GM12878 (cell line): ENCODE data around the gene SARS1. TPM values are rescaled to one million over a fixed set of nuclear protein-coding genes. Genes with fewer than 3 reads are reported as not detected.

Experiments
- ATAC-seq: fragments of 200-7000 bp; cut with Tn5 transposase; 3 replicates; pipeline ENCODE4 v1.9.1; 2020; ENCODE audit warnings: mild to moderate bottlenecking, moderate library complexity
- BruUV-seq: library from RNA; stranded (reverse); fragments of 400-500 nt; replicated peaks from 2 replicates; lab custom pipeline; 2021; lab: Mats Ljungman, UMichigan
- CTCF ChIA-PET: fragments of 300-600 bp; sonication (Branson Sonifier 250); formaldehyde crosslinking; extraction: SDS; loops from one replicate; lab custom pipeline; 2021; ENCODE audit warnings: inconsistent platforms; lab: Yijun Ruan, JAX
- POLR2A ChIA-PET: fragments of 350-600 bp; formaldehyde crosslinking; extraction: SDS; loops from one replicate; lab custom pipeline; 2021; ENCODE audit warnings: inconsistent platforms; lab: Charles Lee
- RAD21 ChIA-PET: fragments of 300-600 bp; sonication (Branson Sonifier 250); formaldehyde crosslinking; loops from one replicate; lab custom pipeline; 2023; ENCODE audit warnings: antibody characterized with exemption; ENCODE audit not compliant: unreplicated experiment; lab: Charles Lee
- SMC1A ChIA-PET: fragments of 300-600 bp; sonication (Branson Sonifier 250); formaldehyde crosslinking; loops from one replicate; lab custom pipeline; 2023; ENCODE audit not compliant: unreplicated experiment, uncharacterized antibody; lab: Charles Lee
- DNase-seq: peaks from one replicate; pipeline ENCODE4 v3.0.0-alpha.2; 2011; ENCODE audit warnings: low read depth, low spot score
- FAIRE-seq: peaks from 3 replicates; lab custom pipeline; 2011; peaks lifted over from hg19 to GRCh38; lab: Jason Lieb, UNC
- H2AFZ ChIP-seq: 2 replicates; pipeline ENCODE4 v1.6.0; 2011; ENCODE audit warnings: low read depth, low read length, control low read depth; ENCODE audit not compliant: control insufficient read depth
- H3K27ac ChIP-seq: 2 replicates; pipeline ENCODE4 v1.5.1; 2011; ENCODE audit warnings: control low read depth; ENCODE audit not compliant: control insufficient read depth, insufficient read depth
- H3K27me3 ChIP-seq, 2 experiments: replicated peaks in 1 of 2; 2 replicates each; pipeline versions ENCODE4 v1.6.0 to v1.6.1; 2011; ENCODE audit warnings: low read length in 1 of 2; ENCODE audit not compliant: control insufficient read depth in 2 of 2, insufficient read depth in 2 of 2
- H3K36me3 ChIP-seq, 2 experiments: 2 replicates each; pipeline ENCODE4 v1.5.1; 2011; ENCODE audit warnings: low read length in 1 of 2; ENCODE audit not compliant: control insufficient read depth in 2 of 2, insufficient read depth in 2 of 2
- H3K4me1 ChIP-seq: 2 replicates; pipeline ENCODE4 v1.6.1; 2011; ENCODE audit warnings: mild to moderate bottlenecking, low read length, moderate library complexity, mixed read lengths; ENCODE audit not compliant: control insufficient read depth, insufficient read depth
- H3K4me2 ChIP-seq: 2 replicates; pipeline ENCODE4 v1.6.0; 2011; ENCODE audit warnings: control low read depth; ENCODE audit not compliant: control insufficient read depth, insufficient read depth
- H3K4me3 ChIP-seq: fragments of 200-600 bp; sonication (generic); 2 replicates; pipeline ENCODE4 v1.5.1; 2016
- H3K79me2 ChIP-seq: 2 replicates; pipeline ENCODE4 v1.6.0; 2011; ENCODE audit warnings: low read length; ENCODE audit not compliant: control insufficient read depth, insufficient read depth
- H3K9ac ChIP-seq: 2 replicates; pipeline ENCODE4 v1.8.0; 2011; ENCODE audit warnings: low read length, control low read depth, mixed read lengths; ENCODE audit not compliant: control insufficient read depth, insufficient read depth
- H3K9me3 ChIP-seq: replicated peaks from 3 replicates; pipeline ENCODE4 v1.5.1; 2011; ENCODE audit warnings: mild to moderate bottlenecking, low read length; ENCODE audit not compliant: control insufficient read depth, insufficient read depth
- H4K20me1 ChIP-seq: 2 replicates; pipeline ENCODE4 v1.6.0; 2011; ENCODE audit not compliant: control insufficient read depth, insufficient read depth
- BCL11A ChIP-seq: IDR thresholded peaks from 2 replicates; pipeline ENCODE4 v1.6.1; 2011; ENCODE audit warnings: low read depth, low read length
- BMI1 ChIP-seq: fragments of 450-650 bp; IDR thresholded peaks from 2 replicates; pipeline ENCODE4 v1.6.1; 2016; ENCODE audit warnings: mild to moderate bottlenecking, moderate library complexity, borderline replicate concordance
- CBX5 ChIP-seq: sonication (generic); IDR thresholded peaks from 2 replicates; pipeline ENCODE4 v1.6.1; 2016; ENCODE audit warnings: low read depth, moderate library complexity, mild to moderate bottlenecking, inconsistent platforms
- CHD1 ChIP-seq: IDR thresholded peaks from 2 replicates; pipeline ENCODE4 v1.6.1; 2012; ENCODE audit warnings: low read depth, low read length, improper control_type of control experiment
- CHD4 ChIP-seq: fragments of 200-600 bp; sonication (generic); IDR thresholded peaks from 2 replicates; pipeline ENCODE4 v1.6.1; 2016; ENCODE audit warnings: mild to moderate bottlenecking
- DPF2 ChIP-seq: fragments of 450-650 bp; IDR thresholded peaks from 2 replicates; pipeline ENCODE4 v1.6.1; 2017; ENCODE audit warnings: mild to moderate bottlenecking
- JUND ChIP-seq: IDR thresholded peaks from 2 replicates; pipeline ENCODE4 v1.6.1; 2012; ENCODE audit warnings: low read depth, mild to moderate bottlenecking, low read length, improper control_type of control experiment, moderate library complexity
- NFXL1 ChIP-seq: fragments of 450-650 bp; IDR thresholded peaks from 2 replicates; pipeline ENCODE4 v1.6.1; 2017; ENCODE audit warnings: antibody characterized with exemption, mild to moderate bottlenecking, borderline replicate concordance
- NFYA ChIP-seq: IDR thresholded peaks from 2 replicates; pipeline ENCODE4 v1.6.1; 2011; ENCODE audit warnings: low read depth, mild to moderate bottlenecking, low read length, improper control_type of control experiment, borderline replicate concordance
- PAX5 ChIP-seq: IDR thresholded peaks from 2 replicates; pipeline ENCODE4 v1.6.1; 2011; ENCODE audit warnings: low read depth, low read length, borderline replicate concordance
- POLR2AphosphoS2 ChIP-seq: IDR thresholded peaks from 2 replicates; pipeline ENCODE4 v1.6.1; 2011; ENCODE audit warnings: low read depth, mild to moderate bottlenecking, low read length, improper control_type of control experiment, moderate library complexity
- REST ChIP-seq: IDR thresholded peaks from 2 replicates; pipeline ENCODE4 v1.6.1; 2012; ENCODE audit warnings: mild to moderate bottlenecking, low read depth, low read length
- RFX5 ChIP-seq: IDR thresholded peaks from 2 replicates; pipeline ENCODE4 v1.6.1; 2011; ENCODE audit warnings: low read depth, low read length, improper control_type of control experiment
- SIX5 ChIP-seq: IDR thresholded peaks from 2 replicates; pipeline ENCODE4 v1.6.1; 2011; ENCODE audit warnings: mild to moderate bottlenecking, low read depth, low read length, moderate library complexity; ENCODE audit not compliant: severe bottlenecking
- SPI1 ChIP-seq: IDR thresholded peaks from 2 replicates; pipeline ENCODE4 v1.6.1; 2011; ENCODE audit warnings: low read depth, mild to moderate bottlenecking, low read length, moderate library complexity, borderline replicate concordance; ENCODE audit not compliant: insufficient read depth
- TAF1 ChIP-seq: IDR thresholded peaks from 2 replicates; pipeline ENCODE4 v1.6.1; 2011; ENCODE audit warnings: mild to moderate bottlenecking, low read depth, low read length, borderline replicate concordance
- WRNIP1 ChIP-seq: IDR thresholded peaks from 2 replicates; pipeline ENCODE4 v1.6.1; 2011; ENCODE audit warnings: low read depth, low read length, improper control_type of control experiment, borderline replicate concordance
- WGBS: methylation state at CpG from one replicate; pipeline ENCODE4 v1.1.6; 2016; ENCODE audit warnings: low lambda C conversion rate; ENCODE audit not compliant: insufficient replicate concordance, insufficient coverage; ENCODE audit errors: missing lambda C conversion rate; 5-methylcytosine and 5-hydroxymethylcytosine counted together
- in situ Hi-C: fragments of 300-500 bp; cut with MboI; formaldehyde crosslinking; loops from 9 replicates; pipeline ENCODE4 v1.14.3; 2018; ENCODE audit warnings: mixed read lengths
- intact Hi-C: fragments of 100-400 bp; cut with micrococcal nuclease; formaldehyde crosslinking; loops from one replicate; pipeline ENCODE4 v1.14.2; 2022; ENCODE audit not compliant: unreplicated experiment
- polyA plus RNA-seq, 11 experiments: library from polyadenylated mRNA; depleted of rRNA in 4 of 11; unstranded in 6 of 11; stranded (reverse) in 5 of 11; fragments of >200 nt; fragmentation: Nextera tagmentation in 4 of 11; fragmentation: Illumina TruSeq in 1 of 11; extraction: Ambion mirVana in 4 of 11; extraction: Trizol in 1 of 11; gene quantifications; 1 replicate in 1 of 11; 2 replicates in 10 of 11; pipeline versions ENCODE4 v1.2.1 to v1.2.3, GENCODE V29; 2011 to 2016; ENCODE audit warnings: inconsistent platforms in 2 of 11, missing spikeins in 2 of 11, low read depth in 1 of 11
- total RNA-seq, 4 experiments: library from RNA; depleted of rRNA in 3 of 4; stranded (reverse); fragments of >200 nt in 3 of 4; fragmentation: Illumina TruSeq in 1 of 4; extraction: Trizol in 1 of 4; gene quantifications; 2 replicates each; pipeline versions ENCODE4 v1.2.1 to v1.2.3, GENCODE V29; 2013 to 2021
- TF ChIP-seq, protein P1 (sequence below): fragments of 450-650 bp; conservative IDR thresholded peaks from 2 replicates; pipeline ENCODE4 v1.6.1; 2017; ENCODE audit warnings: mild to moderate bottlenecking, moderate library complexity

Gene SARS1
- total and polyA plus RNA-seq, 10 of the 15 experiments (the other 5 are each of a cell fraction or from before 2014, with no cell fraction given) = 103 to 202 (median 138) TPM

- CTCF ChIA-PET = interaction anchor here (1.1 kb wide), 1 partner anchor 259 kb away, joined by 3 read pairs; no protein-coding TSS in a partner anchor
- in situ Hi-C loops (no loop called here), intact Hi-C loops (no loop called here)
- peaks cover 0 to 1% of the 10 kb centered on the region in 2 experiments; a peak in 1 of 4 replicates for H3K27me3 ChIP-seq
- H3K27ac ChIP-seq = no peak overlapping the region
- no peak for ATAC-seq
- no peak overlapping the region for H2AFZ ChIP-seq
- DNase-seq = no peak
- no peaks in the 10 kb centered on the region for H4K20me1 ChIP-seq
- POLR2A ChIA-PET = no interaction called here
- SMC1A ChIA-PET = no interaction called here
- H3K4me3 ChIP-seq = no peak overlapping the region
- H3K4me1 ChIP-seq = no peaks in the 10 kb centered on the region
- TF ChIP-seq DPF2 = no peak
- TF ChIP-seq WRNIP1 = no peak
- no peak for TF ChIP-seq NFXL1
- TF ChIP-seq SPI1 = no peak
- TF ChIP-seq BMI1 = no peak
- TF ChIP-seq TAF1 = no peak
- TF ChIP-seq SIX5 = no peak
- TF ChIP-seq CBX5 = no peak
- TF ChIP-seq CHD4 = no peak
- TF ChIP-seq NFYA = no peak
- no peak for TF ChIP-seq RFX5
- no peak for TF ChIP-seq POLR2AphosphoS2
- no peak for TF ChIP-seq PAX5
- TF ChIP-seq REST = no peak
- TF ChIP-seq, protein P1, sequence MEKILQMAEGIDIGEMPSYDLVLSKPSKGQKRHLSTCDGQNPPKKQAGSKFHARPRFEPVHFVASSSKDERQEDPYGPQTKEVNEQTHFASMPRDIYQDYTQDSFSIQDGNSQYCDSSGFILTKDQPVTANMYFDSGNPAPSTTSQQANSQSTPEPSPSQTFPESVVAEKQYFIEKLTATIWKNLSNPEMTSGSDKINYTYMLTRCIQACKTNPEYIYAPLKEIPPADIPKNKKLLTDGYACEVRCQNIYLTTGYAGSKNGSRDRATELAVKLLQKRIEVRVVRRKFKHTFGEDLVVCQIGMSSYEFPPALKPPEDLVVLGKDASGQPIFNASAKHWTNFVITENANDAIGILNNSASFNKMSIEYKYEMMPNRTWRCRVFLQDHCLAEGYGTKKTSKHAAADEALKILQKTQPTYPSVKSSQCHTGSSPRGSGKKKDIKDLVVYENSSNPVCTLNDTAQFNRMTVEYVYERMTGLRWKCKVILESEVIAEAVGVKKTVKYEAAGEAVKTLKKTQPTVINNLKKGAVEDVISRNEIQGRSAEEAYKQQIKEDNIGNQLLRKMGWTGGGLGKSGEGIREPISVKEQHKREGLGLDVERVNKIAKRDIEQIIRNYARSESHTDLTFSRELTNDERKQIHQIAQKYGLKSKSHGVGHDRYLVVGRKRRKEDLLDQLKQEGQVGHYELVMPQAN = no peak
- TF ChIP-seq CHD1 = no peak
- TF ChIP-seq BCL11A = no peak
- TF ChIP-seq JUND = no peak
- WGBS = 63% methylated on average over 23 of the region's 30 CpGs
- FAIRE-seq = no peak
- RAD21 ChIA-PET = no interaction called here
- H3K9me3 ChIP-seq = no peaks in the 10 kb centered on the region
- no TSS peak for BruUV-seq
- H3K36me3 ChIP-seq = no peaks in the 10 kb centered on the region
- H3K9ac ChIP-seq = no peak overlapping the region
- H3K79me2 ChIP-seq = no peaks in the 10 kb centered on the region
- H3K4me2 ChIP-seq = no peak overlapping the region
These were observed 60.0 kb downstream of the SARS1 start for GRCh38 chr1:109273570-109274288.
